Fibroblast of lung (primary cell): ENCODE results near the gene MAPKAP1. TPM values are rescaled to one million over a fixed set of nuclear protein-coding genes. Genes with fewer than 3 reads are reported as not detected.

Experiments
- DNase-seq, 2 donors: peaks; one replicate each; pipeline versions ENCODE4 v3.0.0 to v3.0.0-alpha.2; 2010; ENCODE audit warnings: low read depth in 2 of 2
- H2AFZ ChIP-seq: 2 replicates; pipeline ENCODE4 v1.5.1; 2012; ENCODE audit warnings: low read length, control low read depth, inconsistent platforms
- H3K27ac ChIP-seq: 2 replicates; pipeline ENCODE4 v1.5.1; 2011; ENCODE audit warnings: low read length, control low read depth; ENCODE audit not compliant: insufficient read depth
- H3K27me3 ChIP-seq: 2 replicates; pipeline ENCODE4 v1.5.1; 2011; ENCODE audit warnings: mild to moderate bottlenecking, low read length; ENCODE audit not compliant: control insufficient read depth, insufficient read depth
- H3K36me3 ChIP-seq: 2 replicates; pipeline ENCODE4 v1.5.1; 2011; ENCODE audit warnings: low read length; ENCODE audit not compliant: control insufficient read depth, insufficient read depth
- H3K4me1 ChIP-seq: 2 replicates; pipeline ENCODE4 v1.5.1; 2011; ENCODE audit warnings: low read length; ENCODE audit not compliant: control insufficient read depth, insufficient read depth; ENCODE audit errors: extremely low read depth
- H3K4me2 ChIP-seq: 2 replicates; pipeline ENCODE4 v1.5.1; 2011; ENCODE audit warnings: low read length, control low read depth; ENCODE audit not compliant: insufficient read depth; ENCODE audit errors: extremely low read depth
- H3K4me3 ChIP-seq, 4 experiments: fragments of 200-600 bp in 1 of 4; sonication (generic) in 1 of 4; replicated peaks in 1 of 4; 2 replicates each; pipeline ENCODE4 v1.5.1; 2011 to 2016; ENCODE audit warnings: low read length in 4 of 4, low read depth in 3 of 4, mild to moderate bottlenecking in 3 of 4, control low read depth in 2 of 4, inconsistent platforms in 1 of 4, mixed read lengths in 1 of 4; ENCODE audit not compliant: insufficient read depth in 1 of 4; ENCODE audit errors: control extremely low read depth in 1 of 4
- H3K79me2 ChIP-seq: 2 replicates; pipeline ENCODE4 v1.5.1; 2012; ENCODE audit warnings: mild to moderate bottlenecking, low read length, inconsistent platforms; ENCODE audit not compliant: control insufficient read depth, insufficient read depth
- H3K9ac ChIP-seq: 2 replicates; pipeline ENCODE4 v1.5.1; 2011; ENCODE audit warnings: mild to moderate bottlenecking, low read length, control low read depth; ENCODE audit not compliant: insufficient read depth
- H3K9me3 ChIP-seq: 2 replicates; pipeline ENCODE4 v1.5.1; 2012; ENCODE audit warnings: low read depth, low read length; ENCODE audit not compliant: control insufficient read depth, insufficient read depth
- H4K20me1 ChIP-seq: 2 replicates; pipeline ENCODE4 v1.5.1; 2011; ENCODE audit warnings: low read length; ENCODE audit not compliant: control insufficient read depth, insufficient read depth; ENCODE audit errors: extremely low read depth
- EZH2 ChIP-seq: IDR thresholded peaks from 2 replicates; pipeline ENCODE4 v1.5.1; 2012; ENCODE audit warnings: low read length, control low read depth, mild to moderate bottlenecking; ENCODE audit errors: missing control alignments
- polyA plus RNA-seq, 2 donors: library from polyadenylated mRNA; depleted of rRNA in 1 of 2; stranded (reverse) in 1 of 2; unstranded in 1 of 2; fragments of >200 nt; gene quantifications; 2 replicates each; pipeline ENCODE4 v1.2.1, GENCODE V29; 2011 to 2012; ENCODE audit warnings: missing spikeins in 1 of 2
- total RNA-seq: library from RNA; depleted of rRNA; stranded (reverse); fragments of >200 nt; gene quantifications from 2 replicates; pipeline ENCODE4 v1.2.1, GENCODE V29; 2014
- TF ChIP-seq, protein P1 (sequence below), 2 donors: IDR thresholded peaks in 1 of 2; conservative IDR thresholded peaks in 1 of 2; 1 replicate in 1 of 2; 2 replicates in 1 of 2; pipeline ENCODE4 v1.5.1; 2011 to 2012; ENCODE audit warnings: low read length in 2 of 2, control low read depth in 1 of 2, inconsistent platforms in 1 of 2, low read depth in 1 of 2, mild to moderate bottlenecking in 1 of 2

Gene MAPKAP1
- total and polyA plus RNA-seq, 2 donors (not counting 1 experiment from before 2014, with no cell fraction given): 63.7 to 127 TPM

DNA sequence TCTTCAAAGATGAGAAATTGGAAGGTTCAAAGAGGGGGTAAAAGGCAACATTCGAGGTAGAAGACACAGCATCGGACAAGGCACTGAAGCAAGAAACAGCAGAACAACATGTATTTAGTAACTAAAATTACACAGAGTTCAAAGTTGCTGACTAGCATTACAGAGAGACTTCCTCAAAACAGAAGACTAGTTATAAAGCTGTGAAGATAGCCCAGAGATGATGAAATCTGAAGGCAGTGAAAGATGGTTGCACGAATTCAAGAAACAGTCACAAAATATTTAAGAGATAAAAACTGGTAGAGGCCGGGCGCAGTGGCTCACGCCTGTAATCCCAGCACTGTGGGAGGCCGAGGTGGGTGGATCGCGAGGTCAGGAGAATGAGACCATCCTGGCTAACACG, 16.3 kb downstream of the MAPKAP1 start:
- Histone ChIP-seq H3K4me1 (no peaks in the 10 kb centered on the region), H2AFZ (no peak overlapping the region), H3K9me3 (no peaks in the 10 kb centered on the region), H3K36me3 (no peaks in the 10 kb centered on the region), H4K20me1 (no peaks in the 10 kb centered on the region), H3K27me3 (no peaks in the 10 kb centered on the region), H3K27ac (no peak overlapping the region), H3K4me3 (no peak overlapping the region), H3K9ac (no peak overlapping the region), H3K4me2 (no peak overlapping the region), H3K79me2 (peaks cover 49% of the 10 kb centered on the region)
- TF ChIP-seq, protein P1, sequence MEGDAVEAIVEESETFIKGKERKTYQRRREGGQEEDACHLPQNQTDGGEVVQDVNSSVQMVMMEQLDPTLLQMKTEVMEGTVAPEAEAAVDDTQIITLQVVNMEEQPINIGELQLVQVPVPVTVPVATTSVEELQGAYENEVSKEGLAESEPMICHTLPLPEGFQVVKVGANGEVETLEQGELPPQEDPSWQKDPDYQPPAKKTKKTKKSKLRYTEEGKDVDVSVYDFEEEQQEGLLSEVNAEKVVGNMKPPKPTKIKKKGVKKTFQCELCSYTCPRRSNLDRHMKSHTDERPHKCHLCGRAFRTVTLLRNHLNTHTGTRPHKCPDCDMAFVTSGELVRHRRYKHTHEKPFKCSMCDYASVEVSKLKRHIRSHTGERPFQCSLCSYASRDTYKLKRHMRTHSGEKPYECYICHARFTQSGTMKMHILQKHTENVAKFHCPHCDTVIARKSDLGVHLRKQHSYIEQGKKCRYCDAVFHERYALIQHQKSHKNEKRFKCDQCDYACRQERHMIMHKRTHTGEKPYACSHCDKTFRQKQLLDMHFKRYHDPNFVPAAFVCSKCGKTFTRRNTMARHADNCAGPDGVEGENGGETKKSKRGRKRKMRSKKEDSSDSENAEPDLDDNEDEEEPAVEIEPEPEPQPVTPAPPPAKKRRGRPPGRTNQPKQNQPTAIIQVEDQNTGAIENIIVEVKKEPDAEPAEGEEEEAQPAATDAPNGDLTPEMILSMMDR (conservative IDR thresholded peaks at IDR 0.05 in 1 of 2, IDR thresholded peaks at IDR 0.05 in 1 of 2; ENCODE audit: low read depth in 1 of 2, low read length in 2 of 2): no peak
- TF ChIP-seq EZH2: no peak
- DNase-seq: no peak

DNA sequence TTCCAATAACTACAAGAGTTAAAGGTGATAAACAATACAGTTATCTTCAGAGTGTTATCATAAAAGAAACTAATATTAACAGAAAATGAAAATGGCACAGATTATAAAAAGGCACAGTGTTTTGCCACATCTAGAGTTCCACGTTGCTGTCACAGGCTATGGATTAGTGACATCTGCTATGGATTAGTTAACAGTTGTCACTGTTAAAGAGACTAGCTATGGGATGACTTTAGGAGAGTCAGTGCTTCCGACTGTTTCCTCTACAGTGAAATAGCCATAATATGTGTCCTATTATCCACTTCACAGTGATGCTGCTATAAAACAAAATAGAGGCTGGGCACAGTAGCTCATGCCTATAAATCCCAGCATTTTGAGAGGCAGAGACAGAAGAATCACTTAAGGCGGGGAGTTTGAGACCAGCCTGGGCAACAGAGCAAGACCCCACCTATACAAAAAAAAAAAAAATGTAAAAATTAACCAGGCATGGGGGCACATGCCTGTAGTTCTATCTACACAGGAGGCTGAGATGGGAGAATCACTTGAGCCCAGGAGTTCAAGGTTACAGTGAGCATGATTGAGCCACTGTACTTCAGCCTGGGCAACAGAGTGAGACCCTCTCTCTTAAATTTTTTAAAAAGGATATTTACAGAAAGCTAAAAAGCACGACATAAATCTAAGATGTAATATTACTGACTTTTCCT, 19.7 kb downstream of the MAPKAP1 start:
- H3K4me2 ChIP-seq: no peak overlapping the region
- TF ChIP-seq, protein P1 (conservative IDR thresholded peaks at IDR 0.05 in 1 of 2, IDR thresholded peaks at IDR 0.05 in 1 of 2; ENCODE audit: low read depth in 1 of 2, low read length in 2 of 2): no peak
- TF ChIP-seq EZH2: no peak
- no peaks in the 10 kb centered on the region for H3K27me3 ChIP-seq
- H4K20me1 ChIP-seq: no peaks in the 10 kb centered on the region
- DNase-seq: no peak
- no peaks in the 10 kb centered on the region for H3K36me3 ChIP-seq
- H3K27ac ChIP-seq: no peak overlapping the region
- H3K9me3 ChIP-seq: no peaks in the 10 kb centered on the region
- no peak overlapping the region for H2AFZ ChIP-seq
- peaks cover 3% of the 10 kb centered on the region for H3K4me1 ChIP-seq
- H3K4me3 ChIP-seq: no peak overlapping the region
- H3K9ac ChIP-seq: no peak overlapping the region
- H3K79me2 ChIP-seq: peaks cover 40% of the 10 kb centered on the region

DNA sequence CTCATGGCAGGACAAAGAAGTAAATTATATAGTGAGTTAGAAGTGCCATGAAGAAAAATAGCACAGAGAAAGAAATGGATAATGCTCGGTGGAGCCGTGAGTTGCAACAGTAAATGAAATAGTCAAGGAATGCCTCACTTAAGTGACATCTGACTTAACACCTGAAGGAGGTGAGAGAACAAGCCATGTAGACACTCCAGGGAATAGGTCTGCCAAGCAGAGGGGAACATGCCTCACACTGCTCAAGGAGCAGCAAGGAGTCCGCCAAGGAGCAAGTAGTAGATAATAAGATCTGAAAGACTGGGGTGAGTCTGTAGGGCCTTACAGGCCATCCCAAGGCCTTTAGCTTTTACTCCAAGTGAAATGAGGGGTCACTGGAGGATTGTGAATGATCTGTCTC, 21.8 kb downstream of the MAPKAP1 start:
- TF ChIP-seq, protein P1 (conservative IDR thresholded peaks at IDR 0.05 in 1 of 2, IDR thresholded peaks at IDR 0.05 in 1 of 2; ENCODE audit: low read depth in 1 of 2, low read length in 2 of 2): no peak
- TF ChIP-seq EZH2: no peak
- Histone ChIP-seq H3K4me2 (no peak overlapping the region), H3K4me1 (peaks cover 3% of the 10 kb centered on the region), H2AFZ (no peak overlapping the region), H3K9me3 (no peaks in the 10 kb centered on the region), H3K36me3 (no peaks in the 10 kb centered on the region), H3K79me2 (peaks cover 37% of the 10 kb centered on the region), H4K20me1 (no peaks in the 10 kb centered on the region), H3K27ac (no peak overlapping the region), H3K4me3 (no peak overlapping the region), H3K9ac (no peak overlapping the region), H3K27me3 (no peaks in the 10 kb centered on the region)
- DNase-seq: no peak
